ENCODE data around the gene GRK2.

GRCh38 chr11:67252831-67253239 lies 13.4 kb upstream of the GRK2 start:
- no peak for TF ChIP-seq POLR2A (IDR thresholded peaks at IDR 0.05)
- no peak for TF ChIP-seq CTCF (IDR thresholded peaks at IDR 0.05)
- TF ChIP-seq POLR2AphosphoS5 (IDR thresholded peaks at IDR 0.05; ENCODE audit: insufficient read depth in 1 of 2, low read depth in 1 of 2), result no peak

Measured in vagina (tissue), 2 donors.